Ascending aorta (tissue), 2 donors: ENCODE measurements around the gene SMCO4. TPM values are rescaled to one million over a fixed set of nuclear protein-coding genes. Genes with fewer than 3 reads are reported as not detected.

Experiments
- DNase-seq, 2 donors: peaks; one replicate each; pipeline ENCODE4 v3.0.0-alpha.2; 2019; ENCODE audit warnings: low spot score in 2 of 2
- H3K27ac ChIP-seq, 2 donors: fragments of 200-600 bp; sonication (generic); one replicate each; pipeline ENCODE4 v1.5.1; 2016 to 2017; ENCODE audit warnings: mild to moderate bottlenecking in 1 of 2
- H3K27me3 ChIP-seq: fragments of 200-600 bp; sonication (generic); one replicate; pipeline ENCODE4 v1.5.1; 2017
- H3K36me3 ChIP-seq, 2 donors: fragments of 200-600 bp; sonication (generic); one replicate each; pipeline ENCODE4 v1.5.1; 2016
- H3K4me1 ChIP-seq, 2 donors: fragments of 200-600 bp; sonication (generic); one replicate each; pipeline ENCODE4 v1.5.1; 2016 to 2017; ENCODE audit warnings: mild to moderate bottlenecking in 1 of 2
- H3K4me3 ChIP-seq, 2 donors: fragments of 200-600 bp; sonication (generic); one replicate each; pipeline ENCODE4 v1.5.1; 2016 to 2017; ENCODE audit warnings: mild to moderate bottlenecking in 1 of 2
- H3K9me3 ChIP-seq, 2 donors: fragments of 200-600 bp; sonication (generic); one replicate each; pipeline ENCODE4 v1.5.1; 2016
- intact Hi-C: fragments of 100-400 bp; cut with DNase I; formaldehyde crosslinking; loops from one replicate; pipeline ENCODE4 v1.15.1; 2023
- total RNA-seq: library from RNA; depleted of rRNA; stranded (reverse); fragments of >200 nt; gene quantifications from one replicate; pipeline ENCODE4 v1.1.0, GENCODE V29; 2016
- TF ChIP-seq, protein P1 (sequence below), 3 experiments: fragments of 200-600 bp in 2 of 3; fragments of 450-650 bp in 1 of 3; sonication (generic) in 2 of 3; IDR thresholded peaks; one replicate each; pipeline ENCODE4 v1.5.1; 2016 to 2019; ENCODE audit warnings: antibody characterized with exemption in 3 of 3, mild to moderate bottlenecking in 1 of 3, moderate library complexity in 1 of 3

Gene SMCO4
- total RNA-seq, 1 donor from 2014 or later = 89.2 TPM

DNA sequence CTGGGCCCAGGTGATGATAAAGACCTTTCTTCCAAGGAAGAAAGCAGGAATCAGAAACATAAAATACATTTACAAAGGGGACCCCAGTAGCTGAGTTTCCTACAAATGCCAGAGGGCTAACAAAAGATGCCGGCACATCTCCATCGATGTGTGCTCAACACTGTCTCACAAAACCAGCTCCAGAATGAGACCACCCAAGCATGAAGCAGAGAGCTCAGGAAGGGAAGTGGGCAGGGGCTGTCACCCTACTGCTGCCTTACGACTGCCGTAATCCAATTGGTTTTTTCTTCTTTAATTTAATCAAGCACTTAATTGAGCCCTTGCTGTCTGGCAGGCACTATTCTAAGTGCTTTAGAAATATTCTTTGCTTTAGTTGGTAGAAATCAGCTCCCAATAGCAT is 26.1 kb downstream of the SMCO4 start:
- TF ChIP-seq, protein P1, sequence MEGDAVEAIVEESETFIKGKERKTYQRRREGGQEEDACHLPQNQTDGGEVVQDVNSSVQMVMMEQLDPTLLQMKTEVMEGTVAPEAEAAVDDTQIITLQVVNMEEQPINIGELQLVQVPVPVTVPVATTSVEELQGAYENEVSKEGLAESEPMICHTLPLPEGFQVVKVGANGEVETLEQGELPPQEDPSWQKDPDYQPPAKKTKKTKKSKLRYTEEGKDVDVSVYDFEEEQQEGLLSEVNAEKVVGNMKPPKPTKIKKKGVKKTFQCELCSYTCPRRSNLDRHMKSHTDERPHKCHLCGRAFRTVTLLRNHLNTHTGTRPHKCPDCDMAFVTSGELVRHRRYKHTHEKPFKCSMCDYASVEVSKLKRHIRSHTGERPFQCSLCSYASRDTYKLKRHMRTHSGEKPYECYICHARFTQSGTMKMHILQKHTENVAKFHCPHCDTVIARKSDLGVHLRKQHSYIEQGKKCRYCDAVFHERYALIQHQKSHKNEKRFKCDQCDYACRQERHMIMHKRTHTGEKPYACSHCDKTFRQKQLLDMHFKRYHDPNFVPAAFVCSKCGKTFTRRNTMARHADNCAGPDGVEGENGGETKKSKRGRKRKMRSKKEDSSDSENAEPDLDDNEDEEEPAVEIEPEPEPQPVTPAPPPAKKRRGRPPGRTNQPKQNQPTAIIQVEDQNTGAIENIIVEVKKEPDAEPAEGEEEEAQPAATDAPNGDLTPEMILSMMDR (IDR thresholded peaks at IDR 0.05) = no peak
- intact Hi-C loops = no loop called here
- Histone ChIP-seq H3K4me3 (no peak overlapping the region), H3K4me1 (no peaks in the 10 kb centered on the region), H3K27ac (no peak overlapping the region), H3K27me3 (no peaks in the 10 kb centered on the region), H3K9me3 (no peaks in the 10 kb centered on the region), H3K36me3 (no peaks in the 10 kb centered on the region)
- DNase-seq = no peak

DNA sequence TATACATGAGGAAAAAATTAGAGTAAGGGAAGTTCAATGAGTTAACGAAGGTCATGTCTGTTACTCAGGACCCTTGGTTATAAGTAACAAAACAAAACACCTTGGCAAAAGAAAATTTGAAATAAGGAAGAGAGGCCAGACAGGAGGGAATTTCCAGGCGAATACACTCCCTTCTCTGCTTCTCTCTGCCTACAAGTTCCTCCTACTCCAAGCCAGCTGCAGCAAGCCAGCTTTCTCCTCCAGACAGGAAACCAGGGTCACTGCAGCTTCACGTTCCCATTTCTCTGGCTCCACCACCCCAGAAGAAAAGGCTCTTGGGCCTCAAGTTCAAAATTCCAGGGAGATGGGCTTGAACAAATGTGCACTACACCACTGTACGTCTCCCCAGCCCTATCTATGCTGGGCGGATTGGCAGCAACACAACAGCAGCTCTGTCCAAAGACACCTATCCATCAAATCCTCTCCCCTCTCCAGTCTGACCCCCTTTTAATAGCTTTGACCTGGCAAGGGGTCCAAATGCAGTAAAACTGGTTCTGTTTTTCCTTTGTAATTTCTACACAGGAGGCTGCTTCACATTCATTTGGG is 27.7 kb downstream of the SMCO4 start:
- Histone ChIP-seq H3K27ac (no peak overlapping the region), H3K4me3 (no peak overlapping the region), H3K4me1 (no peaks in the 10 kb centered on the region), H3K36me3 (no peaks in the 10 kb centered on the region), H3K27me3 (no peaks in the 10 kb centered on the region), H3K9me3 (no peaks in the 10 kb centered on the region)
- no peak for DNase-seq
- TF ChIP-seq, protein P1 (IDR thresholded peaks at IDR 0.05) = no peak
- intact Hi-C loops = no loop called here

DNA sequence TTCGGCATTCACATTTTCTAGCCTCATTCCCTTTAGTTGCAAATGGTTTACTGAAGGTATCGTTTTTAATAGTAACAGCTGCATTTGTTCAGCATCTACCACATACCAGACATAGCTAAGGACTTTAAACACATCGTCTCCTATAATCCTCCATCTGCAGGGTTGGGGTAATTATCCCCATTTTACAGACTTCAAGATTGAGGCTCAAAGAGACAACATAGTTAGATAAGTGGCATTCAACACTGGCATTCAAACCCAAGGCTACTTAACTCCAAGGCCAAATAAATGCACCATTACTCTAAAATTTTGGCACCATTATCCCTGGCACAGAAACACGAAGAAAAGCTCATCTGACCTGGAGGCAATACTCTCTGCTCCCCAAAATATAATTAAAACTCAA is 28.5 kb downstream of the SMCO4 start:
- Histone ChIP-seq H3K9me3 (no peaks in the 10 kb centered on the region), H3K27me3 (no peaks in the 10 kb centered on the region), H3K4me1 (no peaks in the 10 kb centered on the region), H3K4me3 (no peak overlapping the region), H3K36me3 (no peaks in the 10 kb centered on the region), H3K27ac (no peak overlapping the region)
- TF ChIP-seq, protein P1 (IDR thresholded peaks at IDR 0.05) = no peak
- no peak for DNase-seq
- intact Hi-C loops = no loop called here

DNA sequence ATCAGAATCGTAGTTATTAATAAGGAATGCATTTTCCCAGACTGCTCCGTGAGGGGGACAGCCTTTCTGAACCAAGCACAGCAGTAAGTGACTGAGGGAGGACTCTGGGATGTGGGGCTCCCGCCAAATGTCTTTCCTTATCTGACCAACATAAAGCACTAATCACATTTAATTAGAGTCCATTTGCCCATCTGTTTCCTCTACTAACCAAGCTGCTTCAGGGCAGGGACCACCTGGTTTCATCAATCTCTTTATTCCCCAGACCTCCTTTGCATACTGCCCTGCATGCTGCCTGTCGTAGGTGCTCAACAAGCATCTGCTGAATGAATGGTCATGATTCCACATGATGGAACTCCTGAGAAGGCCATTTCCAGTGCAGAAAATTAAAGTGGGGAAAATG is 29.4 kb downstream of the SMCO4 start:
- no peak overlapping the region for H3K27ac ChIP-seq
- intact Hi-C loops = no loop called here

DNA sequence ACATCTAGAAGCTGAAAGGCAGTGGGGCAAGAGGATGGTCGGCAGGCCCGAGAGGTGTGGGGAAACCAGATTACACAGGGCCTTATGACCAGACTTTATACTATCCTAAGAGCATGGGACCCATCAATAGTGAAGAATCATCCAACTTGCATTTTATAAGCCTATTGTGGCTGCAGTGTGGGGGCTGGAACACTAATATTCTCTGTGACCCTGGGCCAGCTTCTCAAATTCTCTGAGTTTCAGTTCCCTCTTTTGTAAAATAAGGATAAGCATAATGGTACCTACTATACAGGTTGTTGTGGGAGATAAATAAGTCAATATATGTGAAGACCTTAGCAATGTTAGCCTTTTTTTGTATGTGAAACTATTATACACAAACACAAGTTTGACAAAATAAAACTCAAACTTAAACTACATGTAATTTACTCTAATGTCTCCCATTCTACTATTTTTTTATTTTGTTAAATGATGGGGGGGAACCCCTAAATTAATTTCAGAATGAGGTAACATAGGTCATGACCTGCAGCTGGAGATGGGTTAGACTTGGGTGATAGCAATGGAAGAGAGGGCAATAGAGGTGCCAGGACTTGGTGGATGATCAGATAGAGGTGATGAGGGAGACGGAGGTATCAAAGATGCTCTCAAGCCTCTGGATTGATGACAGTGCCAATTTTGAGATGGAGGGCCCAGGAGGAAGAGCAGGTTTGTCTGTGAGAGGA is 30.1 kb downstream of the SMCO4 start:
- Histone ChIP-seq H3K27me3 (no peaks in the 10 kb centered on the region), H3K4me1 (no peaks in the 10 kb centered on the region), H3K4me3 (no peak overlapping the region), H3K36me3 (no peaks in the 10 kb centered on the region), H3K27ac (no peak overlapping the region), H3K9me3 (no peaks in the 10 kb centered on the region)
- TF ChIP-seq, protein P1 (IDR thresholded peaks at IDR 0.05) = no peak
- DNase-seq = no peak
- intact Hi-C loops = no loop called here

More for the DNA sequence above, 29.4 kb downstream of the SMCO4 start:
- H3K4me3 ChIP-seq = no peak overlapping the region
- H3K36me3 ChIP-seq = no peaks in the 10 kb centered on the region
- no peaks in the 10 kb centered on the region for H3K4me1 ChIP-seq
- TF ChIP-seq, protein P1 (IDR thresholded peaks at IDR 0.05) = no peak
- no peak for DNase-seq
- no peaks in the 10 kb centered on the region for H3K9me3 ChIP-seq
- no peaks in the 10 kb centered on the region for H3K27me3 ChIP-seq
